Measurements from ENCODE around the gene FASLG.

FASLG gene

DNA sequence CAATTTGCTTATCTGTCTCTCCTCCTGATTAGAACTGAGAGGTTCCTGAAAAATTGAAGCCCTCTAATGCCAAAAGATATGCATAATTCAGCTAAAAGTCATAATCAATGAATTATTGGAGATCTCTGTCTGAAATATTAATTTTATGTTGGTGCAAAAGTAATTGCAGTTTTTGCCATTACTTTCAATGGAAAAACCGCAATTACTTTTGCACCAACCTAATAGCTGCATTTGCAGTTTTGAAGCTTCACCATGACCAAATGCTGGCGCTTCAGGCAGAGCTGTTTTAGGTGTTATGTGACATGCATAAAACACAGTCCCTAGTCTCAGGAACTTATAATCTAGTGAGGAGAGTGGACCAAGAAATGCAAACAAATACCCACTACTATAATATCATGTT, 29.7 kb upstream of the FASLG start:
- H3K4me3 ChIP-seq (ENCODE audit: low read depth in 1 of 2, low read length in 2 of 2): no peak overlapping the region
- H3K4me1 ChIP-seq (ENCODE audit: control insufficient read depth in 1 of 2, insufficient read depth in 2 of 2, low read length in 2 of 2): no peaks in the 10 kb centered on the region
- H3K27me3 ChIP-seq (ENCODE audit: low read depth, low read length): no peaks in the 10 kb centered on the region
- peaks cover 0 to 5% of the 10 kb centered on the region in 2 donors for H3K9me3 ChIP-seq (ENCODE audit: control insufficient read depth in 1 of 2, low read length in 2 of 2)
- no peak overlapping the region for H3K27ac ChIP-seq (ENCODE audit: low read length)
- H3K36me3 ChIP-seq (ENCODE audit: control insufficient read depth in 1 of 2, insufficient read depth in 2 of 2, low read length in 2 of 2): no peaks in the 10 kb centered on the region

DNA sequence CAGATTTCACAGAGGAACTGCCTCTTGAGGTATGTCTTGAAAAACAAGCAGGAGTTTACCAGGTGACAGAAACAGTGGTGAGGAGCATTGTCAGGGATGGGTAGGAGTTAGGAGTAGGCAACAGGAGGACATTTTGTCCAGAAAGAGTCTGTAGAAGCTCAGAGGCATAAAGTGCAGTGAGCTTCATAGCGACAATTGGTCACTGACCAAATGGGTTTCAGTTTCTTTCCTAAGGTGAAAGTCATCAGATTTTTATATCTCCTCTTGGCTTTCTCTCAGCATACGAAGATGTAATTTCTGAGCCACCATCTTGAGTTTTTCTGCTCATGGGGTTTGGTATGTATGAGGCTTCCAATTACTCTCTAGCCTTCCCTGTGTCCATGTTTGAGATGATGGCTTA, 29.3 kb upstream of the FASLG start:
- no peak overlapping the region for H3K4me3 ChIP-seq (ENCODE audit: low read depth in 1 of 2, low read length in 2 of 2)

DNA sequence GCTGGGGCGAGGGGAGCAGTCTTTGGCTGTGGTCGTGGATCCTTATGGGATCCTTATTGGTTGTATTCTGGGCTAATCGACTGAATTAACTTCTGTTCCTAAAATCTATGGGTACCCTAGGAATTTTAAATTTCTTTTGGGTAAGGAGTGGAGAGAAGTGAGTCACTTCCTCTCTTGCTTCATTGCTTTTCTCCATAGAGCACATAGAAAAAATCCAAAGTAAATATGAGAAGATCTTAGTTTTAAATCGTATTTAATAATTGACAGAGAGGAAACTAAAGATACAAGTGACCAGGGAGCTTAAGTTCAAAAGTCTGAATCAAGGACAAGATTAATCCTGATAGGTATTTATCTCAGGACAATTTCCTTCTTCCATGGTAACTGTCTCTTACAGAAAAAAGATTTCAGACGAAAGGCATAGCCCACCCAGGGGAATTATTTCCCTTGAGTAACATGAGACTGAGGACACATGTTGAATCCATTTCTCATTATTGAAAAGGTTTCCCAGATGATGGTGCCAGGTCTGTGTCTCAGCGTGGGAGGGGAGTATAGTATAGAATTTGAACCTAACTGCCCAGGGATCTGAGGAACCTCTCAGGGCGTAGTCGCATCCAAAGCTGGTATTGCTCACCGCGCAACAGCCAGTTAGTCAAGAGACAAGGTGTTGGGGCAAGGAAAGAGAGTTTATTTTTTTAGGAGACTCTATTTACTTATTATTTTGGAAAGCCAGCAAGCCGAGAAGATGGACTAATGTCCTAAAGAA, 28.7 kb upstream of the FASLG start:
- H3K9me3 ChIP-seq (ENCODE audit: control insufficient read depth in 1 of 2, low read length in 2 of 2): peaks cover 0 to 5% of the 10 kb centered on the region in 2 donors
- no peaks in the 10 kb centered on the region for H3K36me3 ChIP-seq (ENCODE audit: control insufficient read depth in 1 of 2, insufficient read depth in 2 of 2, low read length in 2 of 2)
- no peaks in the 10 kb centered on the region for H3K27me3 ChIP-seq (ENCODE audit: low read depth, low read length)
- no peak overlapping the region for H3K27ac ChIP-seq (ENCODE audit: low read length)
- H3K4me3 ChIP-seq (ENCODE audit: low read depth in 1 of 2, low read length in 2 of 2): no peak overlapping the region
- no peaks in the 10 kb centered on the region for H3K4me1 ChIP-seq (ENCODE audit: control insufficient read depth in 1 of 2, insufficient read depth in 2 of 2, low read length in 2 of 2)

More for the DNA sequence above, 29.3 kb upstream of the FASLG start:
- H3K9me3 ChIP-seq (ENCODE audit: control insufficient read depth in 1 of 2, low read length in 2 of 2): peaks cover 0 to 5% of the 10 kb centered on the region in 2 donors
- H3K27ac ChIP-seq (ENCODE audit: low read length): no peak overlapping the region
- no peaks in the 10 kb centered on the region for H3K4me1 ChIP-seq (ENCODE audit: control insufficient read depth in 1 of 2, insufficient read depth in 2 of 2, low read length in 2 of 2)
- no peaks in the 10 kb centered on the region for H3K36me3 ChIP-seq (ENCODE audit: control insufficient read depth in 1 of 2, insufficient read depth in 2 of 2, low read length in 2 of 2)
- no peaks in the 10 kb centered on the region for H3K27me3 ChIP-seq (ENCODE audit: low read depth, low read length)

DNA sequence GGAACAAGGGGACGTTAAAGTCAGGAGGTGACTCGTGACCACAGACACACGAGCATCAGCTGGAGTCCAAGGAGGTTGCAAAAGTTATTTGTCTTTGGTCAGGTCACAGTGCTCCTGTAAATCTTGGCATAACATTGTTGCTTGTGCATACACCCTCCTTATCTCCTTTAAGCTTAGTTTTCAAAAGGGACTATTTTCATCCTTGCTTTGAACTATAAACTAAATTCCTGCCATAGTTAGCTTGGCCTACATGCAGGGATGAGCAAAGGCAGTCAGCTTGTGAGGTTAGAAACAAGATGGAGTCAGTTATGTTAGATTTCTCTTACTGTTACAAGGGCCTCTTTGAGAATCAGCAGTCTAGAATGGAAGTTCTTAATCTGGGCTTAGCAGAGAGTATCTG, 28.0 kb upstream of the FASLG start:
- Histone ChIP-seq H3K27me3 (ENCODE audit: low read depth, low read length) (no peaks in the 10 kb centered on the region), H3K36me3 (ENCODE audit: control insufficient read depth in 1 of 2, insufficient read depth in 2 of 2, low read length in 2 of 2) (no peaks in the 10 kb centered on the region), H3K4me1 (ENCODE audit: control insufficient read depth in 1 of 2, insufficient read depth in 2 of 2, low read length in 2 of 2) (no peaks in the 10 kb centered on the region), H3K4me3 (ENCODE audit: low read depth in 1 of 2, low read length in 2 of 2) (no peak overlapping the region), H3K27ac (ENCODE audit: low read length) (no peak overlapping the region), H3K9me3 (ENCODE audit: control insufficient read depth in 1 of 2, low read length in 2 of 2) (peaks cover 0 to 5% of the 10 kb centered on the region in 2 donors)

DNA sequence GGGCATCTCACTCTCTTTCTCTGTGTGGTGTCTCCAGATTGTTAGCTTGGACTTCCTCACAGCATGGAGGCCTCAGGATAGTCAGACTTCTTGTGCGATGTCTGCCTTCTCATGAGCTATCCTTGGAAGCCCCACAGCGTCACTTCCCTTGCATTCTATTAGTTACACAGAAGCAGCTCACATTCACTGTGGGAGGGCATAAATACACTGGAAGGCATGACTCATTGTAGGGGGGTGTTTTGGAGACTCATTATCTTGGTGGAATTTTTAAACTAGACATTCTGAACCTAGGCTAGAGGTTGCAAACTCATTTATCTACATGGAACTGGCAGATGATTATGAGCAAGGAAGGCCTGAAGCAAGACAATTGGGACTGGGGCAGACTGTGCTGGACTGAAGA, 21.4 kb upstream of the FASLG start:
- Histone ChIP-seq H3K9me3 (ENCODE audit: control insufficient read depth in 1 of 2, low read length in 2 of 2) (no peaks in the 10 kb centered on the region), H3K4me3 (ENCODE audit: low read depth in 1 of 2, low read length in 2 of 2) (no peak overlapping the region), H3K4me1 (ENCODE audit: control insufficient read depth in 1 of 2, insufficient read depth in 2 of 2, low read length in 2 of 2) (no peaks in the 10 kb centered on the region), H3K27ac (ENCODE audit: low read length) (no peak overlapping the region), H3K27me3 (ENCODE audit: low read depth, low read length) (no peaks in the 10 kb centered on the region), H3K36me3 (ENCODE audit: control insufficient read depth in 1 of 2, insufficient read depth in 2 of 2, low read length in 2 of 2) (no peaks in the 10 kb centered on the region)

DNA sequence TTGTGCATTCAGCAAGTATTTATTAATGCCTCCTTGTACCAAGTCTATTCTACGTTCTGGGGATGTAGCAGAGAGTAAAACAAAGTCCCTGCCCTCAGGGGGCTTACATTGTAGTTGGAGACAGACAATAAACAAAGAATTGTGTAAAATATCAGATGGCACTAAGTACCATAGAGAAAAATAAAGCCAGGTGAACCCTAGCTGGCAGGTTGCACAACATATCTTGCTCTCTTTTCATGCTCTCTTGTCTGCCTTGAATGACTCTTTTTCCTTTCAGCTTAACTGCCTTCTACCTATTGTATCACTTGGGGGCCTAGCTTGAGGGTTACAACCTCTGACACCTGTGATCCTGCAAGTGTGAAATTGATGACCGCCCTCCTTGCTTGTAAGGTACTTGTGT, 20.7 kb upstream of the FASLG start:
- Histone ChIP-seq H3K4me1 (ENCODE audit: control insufficient read depth in 1 of 2, insufficient read depth in 2 of 2, low read length in 2 of 2) (no peaks in the 10 kb centered on the region), H3K36me3 (ENCODE audit: control insufficient read depth in 1 of 2, insufficient read depth in 2 of 2, low read length in 2 of 2) (no peaks in the 10 kb centered on the region), H3K9me3 (ENCODE audit: control insufficient read depth in 1 of 2, low read length in 2 of 2) (no peaks in the 10 kb centered on the region), H3K27me3 (ENCODE audit: low read depth, low read length) (no peaks in the 10 kb centered on the region), H3K27ac (ENCODE audit: low read length) (no peak overlapping the region), H3K4me3 (ENCODE audit: low read depth in 1 of 2, low read length in 2 of 2) (no peak overlapping the region)

DNA sequence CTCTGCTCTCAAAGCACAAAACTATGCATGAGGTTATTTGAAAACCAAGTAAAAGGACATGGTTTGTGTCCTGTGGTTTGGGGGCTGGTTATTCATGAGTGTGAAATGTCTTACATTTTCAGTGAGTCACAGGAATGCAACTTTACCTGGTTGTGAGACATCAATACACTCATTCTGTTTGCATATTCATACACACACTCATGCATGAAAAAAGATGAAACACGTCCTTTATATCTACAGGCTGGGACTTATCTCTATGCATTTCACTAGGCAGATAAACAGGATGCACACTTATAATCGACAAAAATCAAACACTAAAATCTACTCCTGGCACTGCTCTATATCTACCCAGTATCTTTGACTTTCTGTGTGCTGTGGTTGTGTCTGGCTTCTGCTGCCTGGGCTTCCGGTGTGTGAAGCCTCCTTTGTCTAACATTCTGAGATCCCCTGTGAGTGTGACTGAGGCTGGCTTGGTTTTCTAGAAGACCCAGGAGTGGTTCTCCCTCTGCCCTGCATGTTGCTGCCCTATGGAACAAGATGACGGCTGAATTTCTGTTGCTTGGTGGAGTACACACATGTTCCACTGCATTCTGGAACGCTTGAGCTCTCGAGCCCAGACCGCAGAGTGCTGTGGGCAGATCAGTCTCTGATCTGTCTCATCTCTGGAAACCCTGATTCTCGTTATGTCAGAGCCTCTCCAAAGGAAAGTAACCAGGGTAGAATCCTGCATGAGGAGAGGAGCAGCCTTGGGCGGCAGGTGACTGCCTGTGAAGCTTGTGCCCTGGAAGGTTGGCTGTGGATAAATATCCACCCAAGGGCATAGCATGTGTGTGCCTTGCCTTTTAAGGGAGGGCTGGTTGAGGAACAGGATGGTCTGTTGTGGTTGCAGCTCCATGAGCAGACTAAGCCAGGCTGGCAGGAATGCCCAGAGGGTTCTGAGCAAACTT, 19.7 kb upstream of the FASLG start:
- H3K4me1 ChIP-seq (ENCODE audit: control insufficient read depth in 1 of 2, insufficient read depth in 2 of 2, low read length in 2 of 2): no peaks in the 10 kb centered on the region
- H3K4me3 ChIP-seq (ENCODE audit: low read depth in 1 of 2, low read length in 2 of 2): no peak overlapping the region
- no peak overlapping the region for H3K27ac ChIP-seq (ENCODE audit: low read length)
- no peaks in the 10 kb centered on the region for H3K36me3 ChIP-seq (ENCODE audit: control insufficient read depth in 1 of 2, insufficient read depth in 2 of 2, low read length in 2 of 2)
- no peaks in the 10 kb centered on the region for H3K9me3 ChIP-seq (ENCODE audit: control insufficient read depth in 1 of 2, low read length in 2 of 2)
- no peaks in the 10 kb centered on the region for H3K27me3 ChIP-seq (ENCODE audit: low read depth, low read length)

DNA sequence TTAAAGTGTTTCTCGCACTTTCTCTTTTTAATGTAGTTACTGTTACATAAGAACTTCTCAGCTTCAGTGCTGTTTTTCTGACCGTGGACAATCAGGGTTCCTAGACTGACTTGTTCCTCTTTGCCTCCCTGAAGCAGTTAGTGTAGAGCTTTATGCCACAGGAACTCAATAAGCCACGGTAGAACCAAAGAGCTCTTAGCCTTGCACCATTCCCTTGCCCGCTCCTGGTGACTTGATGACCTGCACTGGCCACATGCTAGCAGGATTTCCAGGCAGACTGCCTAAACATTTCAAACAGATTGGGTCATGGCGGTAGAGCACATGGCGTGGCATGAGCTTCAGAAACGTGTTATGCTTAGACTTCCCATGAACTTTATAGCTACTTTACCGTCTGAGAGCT, 18.8 kb upstream of the FASLG start:
- no peak overlapping the region for H3K4me3 ChIP-seq (ENCODE audit: low read depth in 1 of 2, low read length in 2 of 2)
- H3K4me1 ChIP-seq (ENCODE audit: control insufficient read depth in 1 of 2, insufficient read depth in 2 of 2, low read length in 2 of 2): no peaks in the 10 kb centered on the region
- H3K9me3 ChIP-seq (ENCODE audit: control insufficient read depth in 1 of 2, low read length in 2 of 2): no peaks in the 10 kb centered on the region
- H3K27me3 ChIP-seq (ENCODE audit: low read depth, low read length): no peaks in the 10 kb centered on the region
- H3K36me3 ChIP-seq (ENCODE audit: control insufficient read depth in 1 of 2, insufficient read depth in 2 of 2, low read length in 2 of 2): no peaks in the 10 kb centered on the region
- no peak overlapping the region for H3K27ac ChIP-seq (ENCODE audit: low read length)

DNA sequence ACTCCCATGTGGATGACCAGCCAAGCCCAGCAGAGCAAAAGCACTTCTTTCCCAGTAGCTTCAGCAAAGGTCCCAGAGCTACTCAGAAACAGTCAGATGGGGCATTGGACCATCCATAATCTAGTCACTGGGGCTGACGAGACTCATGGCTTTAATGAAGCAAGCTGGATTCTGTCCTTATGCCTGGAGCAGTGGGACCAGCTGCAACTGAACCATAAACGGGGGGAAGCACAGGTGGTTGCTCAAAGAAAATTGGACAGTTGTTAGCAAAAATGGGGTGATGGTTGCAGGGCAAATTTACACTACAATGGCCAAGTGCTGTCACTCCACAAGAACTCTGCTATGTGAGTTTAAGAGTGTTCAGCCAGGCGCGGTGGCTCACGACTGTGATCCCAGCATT, 17.4 kb upstream of the FASLG start:
- Histone ChIP-seq H3K27ac (ENCODE audit: low read length) (no peak overlapping the region), H3K4me1 (ENCODE audit: control insufficient read depth in 1 of 2, insufficient read depth in 2 of 2, low read length in 2 of 2) (no peaks in the 10 kb centered on the region), H3K9me3 (ENCODE audit: control insufficient read depth in 1 of 2, low read length in 2 of 2) (no peaks in the 10 kb centered on the region), H3K27me3 (ENCODE audit: low read depth, low read length) (no peaks in the 10 kb centered on the region), H3K4me3 (ENCODE audit: low read depth in 1 of 2, low read length in 2 of 2) (no peak overlapping the region), H3K36me3 (ENCODE audit: control insufficient read depth in 1 of 2, insufficient read depth in 2 of 2, low read length in 2 of 2) (no peaks in the 10 kb centered on the region)

DNA sequence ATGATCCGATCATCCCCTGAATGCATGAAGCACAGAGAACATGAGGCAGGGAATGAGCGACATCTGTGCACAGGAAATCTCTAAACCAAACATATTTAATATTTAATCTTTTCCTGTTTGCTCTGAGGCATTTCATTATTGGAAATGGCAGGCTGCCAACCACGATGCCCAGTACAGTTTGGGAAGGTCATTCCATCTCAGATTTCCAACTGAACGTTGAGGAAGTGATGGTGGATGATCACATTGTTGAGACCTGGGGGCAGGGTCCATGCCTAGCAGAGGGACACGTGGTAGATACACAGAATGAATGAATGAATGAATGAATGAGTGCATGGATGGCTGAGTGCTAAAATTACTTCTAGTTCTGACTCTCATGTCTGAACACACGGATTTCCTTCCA, 15.9 kb upstream of the FASLG start:
- Histone ChIP-seq H3K4me3 (ENCODE audit: low read depth in 1 of 2, low read length in 2 of 2) (no peak overlapping the region), H3K36me3 (ENCODE audit: control insufficient read depth in 1 of 2, insufficient read depth in 2 of 2, low read length in 2 of 2) (no peaks in the 10 kb centered on the region), H3K27ac (ENCODE audit: low read length) (no peak overlapping the region), H3K4me1 (ENCODE audit: control insufficient read depth in 1 of 2, insufficient read depth in 2 of 2, low read length in 2 of 2) (no peaks in the 10 kb centered on the region), H3K9me3 (ENCODE audit: control insufficient read depth in 1 of 2, low read length in 2 of 2) (no peaks in the 10 kb centered on the region), H3K27me3 (ENCODE audit: low read depth, low read length) (no peaks in the 10 kb centered on the region)

DNA sequence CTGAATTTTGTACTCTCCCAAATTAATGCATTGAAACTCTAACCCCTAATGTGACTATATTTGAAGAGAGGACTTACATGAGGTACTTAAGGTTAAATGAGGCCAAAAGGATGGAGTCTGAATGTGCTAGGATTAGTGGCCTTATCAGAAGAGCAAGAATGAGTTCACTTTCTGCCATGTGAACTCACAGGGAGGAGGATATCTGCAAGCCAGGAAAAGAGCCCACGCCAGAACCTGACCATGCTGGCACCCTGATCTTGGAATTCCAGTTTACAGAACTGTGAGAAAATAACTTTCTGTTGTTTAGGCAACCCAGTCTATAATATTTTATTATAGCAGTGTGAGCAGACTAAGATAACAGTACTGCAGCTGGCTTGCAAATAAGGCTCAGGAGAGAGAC, 12.2 kb upstream of the FASLG start:
- no peaks in the 10 kb centered on the region for H3K36me3 ChIP-seq (ENCODE audit: control insufficient read depth in 1 of 2, insufficient read depth in 2 of 2, low read length in 2 of 2)
- no peaks in the 10 kb centered on the region for H3K9me3 ChIP-seq (ENCODE audit: control insufficient read depth in 1 of 2, low read length in 2 of 2)
- H3K4me1 ChIP-seq (ENCODE audit: control insufficient read depth in 1 of 2, insufficient read depth in 2 of 2, low read length in 2 of 2): no peaks in the 10 kb centered on the region
- no peak overlapping the region for H3K27ac ChIP-seq (ENCODE audit: low read length)
- no peaks in the 10 kb centered on the region for H3K27me3 ChIP-seq (ENCODE audit: low read depth, low read length)
- H3K4me3 ChIP-seq (ENCODE audit: low read depth in 1 of 2, low read length in 2 of 2): no peak overlapping the region

Data from muscle layer of duodenum (tissue), 2 donors.